AG04450 (cell line): ENCODE results near the gene ARHGAP24. TPM values are rescaled to one million over a fixed set of nuclear protein-coding genes. Genes with fewer than 3 reads are reported as not detected.

ENCODE experiments used
- CTCF ChIA-PET: fragments of 300-600, 350-600 bp; formaldehyde crosslinking; extraction: SDS; loops from one replicate; lab custom pipeline; 2022; ENCODE audit warnings: antibody characterized with exemption, inconsistent platforms; lab: Charles Lee
- POLR2A ChIA-PET: fragments of 350-600 bp; formaldehyde crosslinking; extraction: SDS; loops from one replicate; lab custom pipeline; 2021; ENCODE audit warnings: antibody characterized with exemption, inconsistent platforms; lab: Yijun Ruan, JAX
- DNase-seq: peaks from one replicate; pipeline ENCODE4 v3.0.0-alpha.2; 2011; ENCODE audit warnings: low read depth, low spot score
- H3K27ac ChIP-seq: one replicate; pipeline ENCODE4 v1.5.1; 2012; ENCODE audit warnings: low read depth, low read length, control low read depth
- H3K27me3 ChIP-seq: one replicate; pipeline ENCODE4 v1.6.0; 2012; ENCODE audit warnings: low read length; ENCODE audit not compliant: control insufficient read depth, insufficient read depth
- H3K4me3 ChIP-seq: 2 replicates; pipeline ENCODE4 v1.5.1; 2011; ENCODE audit warnings: mild to moderate bottlenecking, low read depth, low read length, control low read depth
- H3K9me3 ChIP-seq: 2 replicates; pipeline ENCODE4 v1.5.1; 2012; ENCODE audit warnings: low read length; ENCODE audit not compliant: control insufficient read depth, insufficient read depth
- polyA plus RNA-seq: library from polyadenylated mRNA; depleted of rRNA; stranded (reverse); fragments of >200 nt; gene quantifications from 2 replicates; pipeline ENCODE4 v1.2.3, GENCODE V29; 2011
- TF ChIP-seq, protein P1 (sequence below): IDR thresholded peaks from 2 replicates; pipeline ENCODE4 v1.5.1; 2011; ENCODE audit warnings: low read depth, low read length, control low read depth, inconsistent platforms

ARHGAP24 gene
- polyA plus RNA-seq, 1 experiment = 16.8 TPM

- ChIA-PET CTCF (no interaction called here), POLR2A (no interaction called here)
- H3K4me3 ChIP-seq = no peak overlapping the region
- TF ChIP-seq, protein P1, sequence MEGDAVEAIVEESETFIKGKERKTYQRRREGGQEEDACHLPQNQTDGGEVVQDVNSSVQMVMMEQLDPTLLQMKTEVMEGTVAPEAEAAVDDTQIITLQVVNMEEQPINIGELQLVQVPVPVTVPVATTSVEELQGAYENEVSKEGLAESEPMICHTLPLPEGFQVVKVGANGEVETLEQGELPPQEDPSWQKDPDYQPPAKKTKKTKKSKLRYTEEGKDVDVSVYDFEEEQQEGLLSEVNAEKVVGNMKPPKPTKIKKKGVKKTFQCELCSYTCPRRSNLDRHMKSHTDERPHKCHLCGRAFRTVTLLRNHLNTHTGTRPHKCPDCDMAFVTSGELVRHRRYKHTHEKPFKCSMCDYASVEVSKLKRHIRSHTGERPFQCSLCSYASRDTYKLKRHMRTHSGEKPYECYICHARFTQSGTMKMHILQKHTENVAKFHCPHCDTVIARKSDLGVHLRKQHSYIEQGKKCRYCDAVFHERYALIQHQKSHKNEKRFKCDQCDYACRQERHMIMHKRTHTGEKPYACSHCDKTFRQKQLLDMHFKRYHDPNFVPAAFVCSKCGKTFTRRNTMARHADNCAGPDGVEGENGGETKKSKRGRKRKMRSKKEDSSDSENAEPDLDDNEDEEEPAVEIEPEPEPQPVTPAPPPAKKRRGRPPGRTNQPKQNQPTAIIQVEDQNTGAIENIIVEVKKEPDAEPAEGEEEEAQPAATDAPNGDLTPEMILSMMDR = no peak
- DNase-seq = no peak
- H3K9me3 ChIP-seq = no peaks in the 10 kb centered on the region
- no peaks in the 10 kb centered on the region for H3K27me3 ChIP-seq
- H3K27ac ChIP-seq = no peak overlapping the region
These were observed 444.4 kb downstream of the ARHGAP24 start for GRCh38 chr4:85919200-85919887.

- H3K27ac ChIP-seq = no peak overlapping the region
- ChIA-PET CTCF (interaction anchor here (1.0 to 1.4 kb wide), 2 partner anchors 129 to 177 kb away, joined by 4 to 5 read pairs; no protein-coding TSS in a partner anchor), POLR2A (interaction anchor here (0.7 kb wide), 1 partner anchor 56 kb away, joined by 3 read pairs; no protein-coding TSS in a partner anchor)
- TF ChIP-seq, protein P1 = no peak
- no peaks in the 10 kb centered on the region for H3K9me3 ChIP-seq
- no peaks in the 10 kb centered on the region for H3K27me3 ChIP-seq
- DNase-seq = no peak
- H3K4me3 ChIP-seq = no peak overlapping the region
These were observed 450.1 kb downstream of the ARHGAP24 start for GRCh38 chr4:85925071-85925470.

- ChIA-PET POLR2A (no interaction called here), CTCF (interaction anchor here (0.5 to 1.7 kb wide), 2 partner anchors 132 to 145 kb away, joined by 3 to 7 read pairs; no protein-coding TSS in a partner anchor)
- no peaks in the 10 kb centered on the region for H3K27me3 ChIP-seq
- no peak overlapping the region for H3K27ac ChIP-seq
- no peaks in the 10 kb centered on the region for H3K9me3 ChIP-seq
- TF ChIP-seq, protein P1 = no peak
- no peak for DNase-seq
- H3K4me3 ChIP-seq = no peak overlapping the region
These were observed 454.0 kb downstream of the ARHGAP24 start for GRCh38 chr4:85928775-85929591.

GRCh38 chr4:85929961-85930665, 455.2 kb downstream of the ARHGAP24 start:
- H3K27me3 ChIP-seq = no peaks in the 10 kb centered on the region
- CTCF ChIA-PET = interaction anchor here (0.6 kb wide), 1 partner anchor 183 kb away, joined by 5 read pairs; no protein-coding TSS in a partner anchor
- no peak overlapping the region for H3K4me3 ChIP-seq
- POLR2A ChIA-PET = no interaction called here
- H3K9me3 ChIP-seq = no peaks in the 10 kb centered on the region
- no peak for DNase-seq
- H3K27ac ChIP-seq = no peak overlapping the region
- TF ChIP-seq, protein P1 = no peak
